Measurements from ENCODE around the gene ANAPC10. TPM values are rescaled to one million over a fixed set of nuclear protein-coding genes. Genes with fewer than 3 reads are reported as not detected.
"Not testable (repeated sequence)": the region's sequence is repeated elsewhere in the genome, so short reads cannot be mapped to it uniquely, and the experiment has no call there.

ANAPC10 gene
- total and polyA plus RNA-seq, 2 donors (not counting 3 experiments of a cell fraction or from before 2014, with no cell fraction given), result 15.7 to 24.0 TPM

DNA sequence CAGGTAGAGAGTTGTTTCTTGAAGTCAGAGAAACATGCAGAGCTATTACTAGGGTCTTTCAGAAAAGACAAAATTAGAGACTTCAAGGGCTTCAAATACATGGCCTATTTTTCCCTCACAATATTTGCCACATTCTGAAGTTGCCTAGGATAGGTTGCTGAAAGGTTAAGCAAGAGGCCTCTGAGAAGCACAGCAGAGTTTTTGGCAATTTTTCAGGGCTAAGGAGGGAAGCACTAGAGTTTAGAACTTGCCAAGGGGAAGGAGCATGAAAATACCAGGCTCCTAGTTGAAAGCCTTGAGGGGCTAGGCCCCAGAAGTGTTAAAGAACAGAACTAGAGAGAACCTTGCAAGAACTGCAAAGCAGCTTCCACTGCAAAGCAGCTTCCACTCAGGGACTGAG is 86.4 kb downstream of the ANAPC10 start:
- no peak for DNase-seq (ENCODE audit: low read depth, low spot score)
- POLR2A ChIA-PET, result no interaction called here

DNA sequence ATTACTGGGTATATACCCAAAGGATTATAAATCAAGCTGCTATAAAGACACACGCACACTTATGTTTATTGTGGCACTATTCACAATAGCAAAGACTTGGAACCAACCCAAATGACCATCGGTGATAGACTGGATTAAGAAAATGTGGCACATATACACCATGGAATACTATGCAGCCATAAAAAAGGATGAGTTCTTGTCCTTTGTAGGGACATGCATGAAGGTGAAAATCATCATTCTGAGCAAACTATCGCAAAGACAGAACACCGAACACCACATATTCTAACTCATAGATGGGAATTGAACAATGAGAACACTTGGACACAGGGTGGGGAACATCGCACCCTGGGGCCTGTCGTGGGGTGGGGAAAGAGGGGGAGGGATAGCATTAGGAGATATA is 87.7 kb downstream of the ANAPC10 start:
- H3K27me3 ChIP-seq (ENCODE audit: control insufficient read depth in 2 of 2, insufficient read depth in 2 of 2, low read length in 2 of 2); BruUV-seq (replicated peaks); dilution Hi-C loops (cut with MboI; ENCODE audit: extremely low pct_ligation_motif_present, low sequenced_read_pairs); H3K4me2 ChIP-seq (ENCODE audit: insufficient read depth, low read length); H3K9me1 ChIP-seq (replicated peaks; ENCODE audit: control insufficient read depth, extremely low read depth, insufficient read depth, low read length); H3K36me3 ChIP-seq (ENCODE audit: control insufficient read depth in 2 of 2, extremely low read depth in 1 of 2, insufficient read depth in 2 of 2, low read length in 2 of 2); H2AFZ ChIP-seq (ENCODE audit: low read depth, low read length); H3K79me2 ChIP-seq (ENCODE audit: control insufficient read depth, insufficient read depth, low read length); CTCF ChIA-PET; H3K27ac ChIP-seq (ENCODE audit: insufficient read depth, low read depth, low read length); H4K20me1 ChIP-seq (replicated peaks; ENCODE audit: control insufficient read depth, extremely low read depth, insufficient read depth, low read length); H3K9me3 ChIP-seq (replicated peaks; ENCODE audit: control insufficient read depth, insufficient read depth, low read length); POLR2A ChIA-PET; H3K4me3 ChIP-seq (replicated peaks in 1 of 3; ENCODE audit: insufficient read depth in 1 of 3, low read depth in 1 of 3, low read length in 3 of 3); H3K9ac ChIP-seq (replicated peaks; ENCODE audit: extremely low read depth, insufficient read depth, low read length); FAIRE-seq; DNase-seq (ENCODE audit: low read depth, low spot score): not testable (repeated sequence)
- H3K4me1 ChIP-seq (ENCODE audit: control insufficient read depth, extremely low read depth, insufficient read depth, low read length), result peaks cover 21% of the 10 kb centered on the region
- intact Hi-C loops (cut with micrococcal nuclease), result loop anchor here (5.0 kb wide), 1 partner anchor 103 kb away; no protein-coding TSS in a partner anchor

More for the DNA sequence above, 86.4 kb downstream of the ANAPC10 start:
- intact Hi-C loops (cut with micrococcal nuclease), result loop anchor here (5.0 kb wide), 1 partner anchor 104 kb away; no protein-coding TSS in a partner anchor
- Histone ChIP-seq H3K9me1 (replicated peaks; ENCODE audit: control insufficient read depth, extremely low read depth, insufficient read depth, low read length) (no peaks in the 10 kb centered on the region), H3K79me2 (ENCODE audit: control insufficient read depth, insufficient read depth, low read length) (peaks cover 8% of the 10 kb centered on the region), H3K9ac (replicated peaks; ENCODE audit: extremely low read depth, insufficient read depth, low read length) (no peak overlapping the region), H3K4me1 (ENCODE audit: control insufficient read depth, extremely low read depth, insufficient read depth, low read length) (peaks cover 21% of the 10 kb centered on the region), H3K4me3 (replicated peaks in 1 of 3; ENCODE audit: insufficient read depth in 1 of 3, low read depth in 1 of 3, low read length in 3 of 3) (no peak overlapping the region), H3K27ac (ENCODE audit: insufficient read depth, low read depth, low read length) (no peak overlapping the region), H2AFZ (ENCODE audit: low read depth, low read length) (no peak overlapping the region), H4K20me1 (replicated peaks; ENCODE audit: control insufficient read depth, extremely low read depth, insufficient read depth, low read length) (no peaks in the 10 kb centered on the region), H3K9me3 (replicated peaks; ENCODE audit: control insufficient read depth, insufficient read depth, low read length) (no peaks in the 10 kb centered on the region), H3K27me3 (ENCODE audit: control insufficient read depth in 2 of 2, insufficient read depth in 2 of 2, low read length in 2 of 2) (no peaks in the 10 kb centered on the region), H3K36me3 (ENCODE audit: control insufficient read depth in 2 of 2, extremely low read depth in 1 of 2, insufficient read depth in 2 of 2, low read length in 2 of 2) (no peaks in the 10 kb centered on the region), H3K4me2 (ENCODE audit: insufficient read depth, low read length) (no peak overlapping the region)
- dilution Hi-C loops (cut with MboI; ENCODE audit: extremely low pct_ligation_motif_present, low sequenced_read_pairs), result no loop called here
- CTCF ChIA-PET, result no interaction called here
- no peak for FAIRE-seq
- no peak for TF ChIP-seq POLR2A (IDR thresholded peaks at IDR 0.05; ENCODE audit: low read depth, low read length)
- TF ChIP-seq, protein P1, sequence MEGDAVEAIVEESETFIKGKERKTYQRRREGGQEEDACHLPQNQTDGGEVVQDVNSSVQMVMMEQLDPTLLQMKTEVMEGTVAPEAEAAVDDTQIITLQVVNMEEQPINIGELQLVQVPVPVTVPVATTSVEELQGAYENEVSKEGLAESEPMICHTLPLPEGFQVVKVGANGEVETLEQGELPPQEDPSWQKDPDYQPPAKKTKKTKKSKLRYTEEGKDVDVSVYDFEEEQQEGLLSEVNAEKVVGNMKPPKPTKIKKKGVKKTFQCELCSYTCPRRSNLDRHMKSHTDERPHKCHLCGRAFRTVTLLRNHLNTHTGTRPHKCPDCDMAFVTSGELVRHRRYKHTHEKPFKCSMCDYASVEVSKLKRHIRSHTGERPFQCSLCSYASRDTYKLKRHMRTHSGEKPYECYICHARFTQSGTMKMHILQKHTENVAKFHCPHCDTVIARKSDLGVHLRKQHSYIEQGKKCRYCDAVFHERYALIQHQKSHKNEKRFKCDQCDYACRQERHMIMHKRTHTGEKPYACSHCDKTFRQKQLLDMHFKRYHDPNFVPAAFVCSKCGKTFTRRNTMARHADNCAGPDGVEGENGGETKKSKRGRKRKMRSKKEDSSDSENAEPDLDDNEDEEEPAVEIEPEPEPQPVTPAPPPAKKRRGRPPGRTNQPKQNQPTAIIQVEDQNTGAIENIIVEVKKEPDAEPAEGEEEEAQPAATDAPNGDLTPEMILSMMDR (IDR thresholded peaks at IDR 0.05; ENCODE audit: extremely low read depth in 1 of 2, insufficient read depth in 1 of 2, low read depth in 1 of 2, low read length in 2 of 2), result no peak
- TF ChIP-seq MYC (IDR thresholded peaks at IDR 0.05; ENCODE audit: low read depth, low read length), result no peak
- no TSS peak for BruUV-seq (replicated peaks)

All from endothelial cell of umbilical vein (primary cell).